Immature natural killer cell (primary cell): ENCODE results near the gene ACBD7. TPM values are rescaled to one million over a fixed set of nuclear protein-coding genes. Genes with fewer than 3 reads are reported as not detected.
A peak's percentile ranks its signal among the peaks of the same experiment; 100 is the strongest.

Experiments used
- DNase-seq, 3 donors: peaks; one replicate each; pipeline ENCODE4 v3.0.0; 2022; ENCODE audit warnings: mixed read lengths in 1 of 3
- H3K27ac Mint-ChIP-seq, 6 donors: one replicate each; pipeline ENCODE4 v1.8.0; 2020; ENCODE audit warnings: mixed read lengths in 6 of 6, mild to moderate bottlenecking in 5 of 6, inconsistent platforms in 4 of 6, moderate library complexity in 3 of 6
- H3K27me3 Mint-ChIP-seq, 3 donors: one replicate each; pipeline ENCODE4 v1.8.0; 2020 to 2021; ENCODE audit warnings: low read depth in 3 of 3, mild to moderate bottlenecking in 3 of 3, mixed read lengths in 3 of 3, moderate library complexity in 3 of 3, inconsistent platforms in 1 of 3
- H3K36me3 Mint-ChIP-seq, 3 donors: one replicate each; pipeline ENCODE4 v1.8.0; 2020; ENCODE audit warnings: mixed read lengths in 3 of 3, inconsistent platforms in 2 of 3, mild to moderate bottlenecking in 2 of 3
- H3K4me1 Mint-ChIP-seq, 2 donors: one replicate each; pipeline ENCODE4 v1.8.0; 2020; ENCODE audit warnings: inconsistent platforms in 2 of 2, mild to moderate bottlenecking in 2 of 2, mixed read lengths in 2 of 2, moderate library complexity in 1 of 2
- H3K4me3 Mint-ChIP-seq, 5 donors: one replicate each; pipeline ENCODE4 v1.8.0; 2020; ENCODE audit warnings: mild to moderate bottlenecking in 5 of 5, mixed read lengths in 5 of 5, inconsistent platforms in 3 of 5, moderate library complexity in 3 of 5
- H3K9me3 Mint-ChIP-seq, 6 donors: one replicate each; pipeline ENCODE4 v1.8.0; 2020; ENCODE audit warnings: mild to moderate bottlenecking in 6 of 6, mixed read lengths in 6 of 6, inconsistent platforms in 4 of 6, moderate library complexity in 3 of 6
- polyA plus RNA-seq, 3 donors: library from polyadenylated mRNA; unstranded; fragments of 300-500 nt; fragmentation: Illumina TruSeq; gene quantifications; one replicate each; pipeline ENCODE4 v1.2.3, GENCODE V29; 2021

Gene ACBD7
- polyA plus RNA-seq = not detected

DNA sequence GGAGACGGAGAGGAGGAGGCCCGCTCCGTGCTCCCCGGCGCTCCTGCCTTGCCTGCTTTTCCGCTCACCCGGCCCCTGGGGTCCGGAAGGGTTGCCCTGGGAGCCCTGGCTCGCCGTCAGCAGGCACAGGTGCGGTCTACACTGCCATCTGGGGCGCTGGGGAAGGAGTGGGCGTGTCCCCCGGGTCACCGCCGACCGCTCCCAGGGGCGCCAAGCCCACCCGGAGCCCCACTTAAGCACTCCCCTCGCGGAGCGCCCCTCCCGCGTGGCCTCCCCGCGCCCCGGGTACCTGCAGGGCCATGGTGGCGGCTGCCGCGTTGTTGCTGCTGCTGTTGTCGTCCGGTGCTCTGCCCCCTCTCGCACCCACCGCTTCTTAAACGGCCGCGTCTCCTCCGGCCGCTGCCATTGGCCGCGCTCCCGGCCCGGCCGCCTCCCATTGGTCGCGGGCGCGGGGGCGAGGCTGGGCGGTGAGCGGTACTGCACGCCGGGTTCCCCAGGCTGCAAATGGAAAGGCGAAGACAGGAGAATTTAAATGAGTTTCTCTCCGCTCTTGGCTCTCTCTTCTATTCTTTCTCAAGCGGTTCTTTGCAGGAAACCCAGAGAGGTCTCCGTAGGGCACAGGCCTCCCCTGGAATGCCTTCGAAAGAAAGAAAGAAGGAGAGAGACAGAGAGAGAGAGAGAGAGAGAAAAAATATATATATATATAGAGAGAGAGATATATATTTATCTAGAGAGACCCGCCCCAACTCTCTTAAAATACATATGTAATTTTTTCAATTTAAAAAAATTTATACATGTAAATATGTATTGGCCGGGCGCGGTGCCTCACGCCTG lies at the start of gene ACBD7:
ACBD7 (minus strand) TSS at position 349 of the 834 bp plus-strand sequence; CDS start at position 301, 48 bp downstream.
- peak within 1 kb of the TSS; percentile 65 to 78 (median 68) for H3K4me3 Mint-ChIP-seq
- no peak within 1 kb of the TSS for H3K27ac Mint-ChIP-seq
- DNase-seq = peak; percentile 80 to 82 (median 80)
- no peaks in the 10 kb centered on the region for H3K4me1 Mint-ChIP-seq
- peaks cover 0 to 2% (median 0%) of the 10 kb centered on the region in 6 donors for H3K9me3 Mint-ChIP-seq
- no peaks in the 10 kb centered on the region for H3K36me3 Mint-ChIP-seq
- H3K27me3 Mint-ChIP-seq = peaks cover 0 to 8% (median 2%) of the 10 kb centered on the region in 3 donors

DNA sequence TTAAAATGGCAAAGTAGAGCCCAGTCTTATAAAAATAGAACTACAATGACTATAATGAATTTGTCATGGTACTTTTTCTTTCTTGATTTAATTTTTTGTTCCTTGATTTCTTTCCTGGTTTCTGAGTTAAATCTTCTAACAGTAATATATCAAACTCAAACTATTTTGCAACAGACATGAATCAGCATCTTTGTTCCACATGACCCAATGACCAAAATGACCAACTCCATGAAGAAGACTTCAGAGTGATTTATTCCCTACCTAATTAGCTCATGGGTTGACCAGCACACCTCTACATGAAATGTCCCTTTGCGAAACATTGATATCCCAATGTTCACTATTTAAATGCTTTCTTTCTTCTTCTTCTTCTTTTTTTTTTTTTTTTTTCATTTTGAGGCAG lies 49.1 kb upstream of the ACBD7 start:
- no peak overlapping the region for H3K27ac Mint-ChIP-seq
- DNase-seq = no peak

DNA sequence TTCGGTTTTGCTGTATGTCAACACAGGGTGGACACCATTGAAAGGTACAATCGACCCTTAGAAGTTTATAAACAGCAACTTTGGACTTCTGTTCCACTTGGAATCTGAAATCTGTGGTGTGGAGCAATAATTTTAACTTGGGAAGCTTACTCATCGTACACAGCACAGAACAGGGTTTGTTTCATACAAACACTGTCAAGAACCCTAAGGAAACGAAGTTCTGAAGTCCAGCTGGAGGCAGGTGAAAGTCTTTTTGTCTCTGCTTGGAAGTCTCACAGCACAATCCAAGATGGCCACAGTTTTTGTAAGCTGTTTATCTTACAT lies 48.4 kb upstream of the ACBD7 start:
- DNase-seq = no peak
- H3K27me3 Mint-ChIP-seq = no peaks in the 10 kb centered on the region
- peaks cover 22 to 43% (median 26%) of the 10 kb centered on the region in 3 donors for H3K36me3 Mint-ChIP-seq
- H3K9me3 Mint-ChIP-seq = no peaks in the 10 kb centered on the region
- no peak overlapping the region for H3K27ac Mint-ChIP-seq
- H3K4me1 Mint-ChIP-seq = peaks cover 12 to 15% of the 10 kb centered on the region in 2 donors
- no peak overlapping the region for H3K4me3 Mint-ChIP-seq

More for the DNA sequence above, 49.1 kb upstream of the ACBD7 start:
- Mint-ChIP-seq H3K36me3 (peaks cover 21 to 42% (median 23%) of the 10 kb centered on the region in 3 donors), H3K27me3 (no peaks in the 10 kb centered on the region), H3K9me3 (no peaks in the 10 kb centered on the region), H3K4me3 (no peak overlapping the region), H3K4me1 (peaks cover 17 to 19% of the 10 kb centered on the region in 2 donors)

DNA sequence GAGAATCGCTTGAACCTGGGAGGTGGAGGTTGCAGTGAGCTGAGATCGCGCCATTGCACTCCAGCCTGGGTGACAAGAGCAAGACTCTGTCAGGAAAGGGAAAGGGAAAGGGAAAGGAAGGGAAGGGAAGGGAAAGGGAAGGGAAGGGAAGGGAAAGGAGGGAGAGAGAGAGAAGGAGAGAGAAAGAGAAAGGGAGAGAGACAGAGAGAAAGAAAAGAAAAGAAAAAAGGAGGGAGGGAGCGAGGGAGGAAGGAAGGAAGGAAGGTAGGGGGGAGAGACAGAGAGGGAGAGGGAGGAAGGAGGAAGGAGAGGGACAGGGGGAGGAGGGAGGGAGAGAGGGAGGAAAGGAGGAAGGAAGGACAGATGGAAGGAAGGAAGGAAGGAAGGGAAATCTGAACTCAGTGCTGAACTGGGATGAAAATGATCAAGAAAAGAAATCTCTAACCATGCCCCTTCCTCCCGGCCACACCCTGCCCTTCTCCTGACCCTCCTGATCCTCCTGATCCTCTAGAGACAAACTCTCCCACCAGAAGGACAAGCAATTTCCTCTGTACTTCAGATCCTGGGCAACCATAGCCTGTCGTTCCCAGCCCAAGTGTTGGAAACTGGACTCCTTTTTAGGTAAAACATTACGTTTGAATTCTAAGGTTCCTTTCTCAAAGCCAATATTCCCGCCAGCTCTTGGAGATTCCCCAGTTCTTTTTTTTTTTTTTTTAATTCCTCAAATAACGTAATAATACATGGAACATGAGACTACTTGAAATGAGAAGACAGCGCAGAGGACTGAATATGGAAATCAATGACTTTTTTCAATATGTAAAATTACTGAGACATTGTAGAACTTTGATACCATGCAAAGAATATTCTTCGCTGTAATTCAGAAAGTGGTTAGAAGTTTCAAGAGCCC lies 47.8 kb upstream of the ACBD7 start:
- H3K27me3 Mint-ChIP-seq = peaks cover 0 to under 1% (median 0%) of the 10 kb centered on the region in 3 donors
- no peak for DNase-seq
- H3K36me3 Mint-ChIP-seq = peaks cover 21 to 44% (median 31%) of the 10 kb centered on the region in 3 donors
- H3K4me1 Mint-ChIP-seq = peaks cover 6 to 8% of the 10 kb centered on the region in 2 donors
- peak overlapping the region in 1 of 6 donors; percentile 31 for H3K27ac Mint-ChIP-seq
- H3K4me3 Mint-ChIP-seq = no peak overlapping the region
- H3K9me3 Mint-ChIP-seq = no peaks in the 10 kb centered on the region

DNA sequence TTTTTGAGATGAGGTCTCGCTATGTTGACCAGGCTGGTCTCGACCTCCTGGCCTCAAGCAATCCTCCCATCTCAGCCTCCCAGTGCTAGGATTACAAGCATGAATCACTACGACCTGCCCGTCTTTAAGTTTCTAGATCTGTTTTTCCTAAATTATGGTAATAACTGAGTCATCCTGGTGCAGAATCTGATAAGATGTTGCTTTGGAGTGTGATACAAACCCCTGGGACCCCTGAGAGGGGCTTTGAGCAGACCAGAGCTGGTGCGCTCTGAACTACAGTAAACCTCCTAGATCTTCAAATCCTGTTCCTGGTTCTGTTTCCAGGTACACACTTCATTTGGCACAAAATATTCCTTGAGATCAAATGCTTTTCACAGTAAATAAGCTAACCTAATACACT lies 42.8 kb upstream of the ACBD7 start:
- peaks cover 28 to 50% (median 48%) of the 10 kb centered on the region in 3 donors for H3K36me3 Mint-ChIP-seq
- H3K4me1 Mint-ChIP-seq = no peaks in the 10 kb centered on the region
- peaks cover 0 to 2% (median 2%) of the 10 kb centered on the region in 3 donors for H3K27me3 Mint-ChIP-seq
- DNase-seq = no peak
- no peak overlapping the region for H3K27ac Mint-ChIP-seq
- H3K4me3 Mint-ChIP-seq = no peak overlapping the region
- H3K9me3 Mint-ChIP-seq = no peaks in the 10 kb centered on the region

DNA sequence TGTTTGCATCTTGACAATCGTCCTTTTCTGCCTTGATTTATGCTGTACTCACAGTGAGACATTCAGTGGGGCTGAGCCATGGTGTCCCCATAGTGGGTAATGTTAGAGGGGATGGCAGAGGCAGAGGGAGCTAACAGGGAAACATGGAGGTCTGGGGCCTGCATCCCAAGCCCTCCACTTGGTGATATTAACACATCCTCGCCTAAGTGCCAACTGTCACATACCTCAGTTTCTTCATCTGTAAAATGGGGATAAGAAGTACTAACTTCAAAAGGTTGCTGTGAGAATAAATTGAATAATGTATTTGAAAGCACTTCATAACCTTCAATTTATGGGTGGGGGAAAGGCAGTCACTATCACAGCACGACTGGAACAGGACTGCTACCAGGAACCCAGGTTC lies 36.3 kb upstream of the ACBD7 start:
- Mint-ChIP-seq H3K36me3 (peaks cover 12 to 34% (median 13%) of the 10 kb centered on the region in 3 donors), H3K27ac (no peak overlapping the region), H3K27me3 (no peaks in the 10 kb centered on the region), H3K9me3 (no peaks in the 10 kb centered on the region), H3K4me1 (no peaks in the 10 kb centered on the region), H3K4me3 (no peak overlapping the region)
- no peak for DNase-seq

DNA sequence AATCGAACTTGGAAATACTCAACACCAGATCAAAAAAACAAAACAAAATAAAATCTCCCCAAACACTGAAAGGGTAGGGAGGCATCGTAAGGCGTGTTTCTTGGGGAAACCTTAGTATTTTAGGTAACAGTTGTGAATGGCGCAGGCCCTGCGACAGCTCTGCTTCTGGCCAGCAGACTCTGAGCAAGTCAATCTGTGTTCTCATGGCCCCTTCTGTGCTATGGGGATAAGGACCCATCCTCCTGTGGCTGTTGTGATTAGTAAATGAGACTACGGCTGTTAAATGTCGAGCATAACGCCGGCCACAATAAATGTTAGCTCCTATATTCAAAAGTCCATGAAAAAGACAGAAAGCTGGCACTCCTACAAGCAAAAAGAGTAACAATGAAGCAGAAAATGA lies 35.6 kb upstream of the ACBD7 start:
- Mint-ChIP-seq H3K9me3 (no peaks in the 10 kb centered on the region), H3K36me3 (peaks cover 18 to 37% (median 19%) of the 10 kb centered on the region in 3 donors), H3K27me3 (no peaks in the 10 kb centered on the region), H3K27ac (peak overlapping the region in 1 of 6 donors; percentile 19), H3K4me3 (no peak overlapping the region), H3K4me1 (no peaks in the 10 kb centered on the region)
- DNase-seq = no peak

DNA sequence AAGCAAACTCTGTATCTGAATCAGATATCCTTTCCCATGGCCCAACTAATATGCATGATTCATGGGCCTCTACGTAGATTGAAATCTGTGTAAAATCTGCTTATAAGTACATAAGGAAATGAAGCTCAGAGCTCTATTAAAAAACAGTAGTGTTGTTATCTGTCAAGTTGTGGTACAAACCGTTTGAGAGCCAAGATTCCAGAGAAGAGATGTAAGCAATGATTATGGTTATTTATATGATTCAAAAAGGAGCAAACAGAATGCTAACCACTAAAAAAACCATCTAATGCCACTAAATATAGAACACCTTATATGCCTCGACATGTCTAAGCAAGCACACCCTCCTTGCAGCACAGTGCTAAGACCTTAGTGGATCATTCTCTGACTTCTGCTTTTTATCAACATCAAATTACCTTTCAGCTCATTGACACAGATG lies 35.2 kb upstream of the ACBD7 start:
- no peak overlapping the region for H3K4me3 Mint-ChIP-seq
- H3K27ac Mint-ChIP-seq = peak overlapping the region in 1 of 6 donors; percentile 19
- no peaks in the 10 kb centered on the region for H3K4me1 Mint-ChIP-seq

DNA sequence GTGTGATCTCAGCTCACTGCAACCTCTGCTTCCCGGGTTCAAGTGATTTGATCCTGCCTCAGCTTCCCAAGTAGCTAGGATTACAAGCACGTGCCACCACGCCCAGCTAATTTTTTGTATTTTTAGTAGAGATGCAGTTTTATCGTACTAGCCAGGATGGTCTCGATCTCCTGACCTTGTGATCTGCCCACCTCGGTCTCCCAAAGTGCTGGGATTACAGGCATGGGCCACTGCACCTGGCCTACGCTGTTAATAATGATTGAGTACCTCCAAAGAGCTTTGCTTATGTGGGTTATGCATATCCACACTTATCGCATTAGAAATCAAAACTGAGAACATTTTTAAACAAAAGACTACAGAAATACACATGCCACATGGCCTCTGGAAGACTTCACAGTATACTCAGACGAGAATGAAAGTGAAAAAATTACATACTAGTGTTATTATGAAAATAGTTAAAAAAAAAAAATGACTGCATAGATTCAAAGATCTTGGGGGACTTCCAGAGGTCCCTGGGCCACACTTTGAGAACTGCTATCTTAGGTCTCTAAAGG lies 34.0 kb upstream of the ACBD7 start:
- H3K27ac Mint-ChIP-seq = peak overlapping the region in 1 of 6 donors; percentile 4
- H3K36me3 Mint-ChIP-seq = peaks cover 13 to 28% (median 14%) of the 10 kb centered on the region in 3 donors
- no peak for DNase-seq
- H3K4me1 Mint-ChIP-seq = no peaks in the 10 kb centered on the region
- H3K27me3 Mint-ChIP-seq = no peaks in the 10 kb centered on the region
- no peaks in the 10 kb centered on the region for H3K9me3 Mint-ChIP-seq
- H3K4me3 Mint-ChIP-seq = no peak overlapping the region

More for the DNA sequence above, 35.2 kb upstream of the ACBD7 start:
- Mint-ChIP-seq H3K36me3 (peaks cover 21 to 37% (median 21%) of the 10 kb centered on the region in 3 donors), H3K9me3 (no peaks in the 10 kb centered on the region), H3K27me3 (no peaks in the 10 kb centered on the region)
- no peak for DNase-seq

DNA sequence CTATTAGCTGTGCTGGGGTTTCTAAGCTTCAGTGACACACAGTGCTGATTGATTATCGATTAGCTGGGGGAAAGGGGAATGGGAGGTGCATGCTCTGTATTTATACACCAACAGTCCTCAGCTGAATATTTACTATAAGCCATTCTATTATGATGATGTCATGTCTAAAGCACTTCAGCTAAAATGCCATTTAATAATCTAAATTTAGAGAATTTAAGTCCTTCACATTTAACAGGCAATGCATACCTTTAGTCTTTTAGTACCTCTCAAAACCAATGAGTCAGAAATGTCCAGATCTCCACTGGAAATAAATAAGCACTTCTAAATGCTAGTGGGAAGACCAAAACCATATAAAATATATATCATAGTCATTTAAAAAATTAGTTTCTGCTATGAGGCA lies 33.1 kb upstream of the ACBD7 start:
- Mint-ChIP-seq H3K4me1 (no peaks in the 10 kb centered on the region), H3K4me3 (no peak overlapping the region), H3K27ac (no peak overlapping the region), H3K27me3 (no peaks in the 10 kb centered on the region), H3K9me3 (no peaks in the 10 kb centered on the region), H3K36me3 (peaks cover 13 to 28% (median 14%) of the 10 kb centered on the region in 3 donors)
- DNase-seq = no peak

DNA sequence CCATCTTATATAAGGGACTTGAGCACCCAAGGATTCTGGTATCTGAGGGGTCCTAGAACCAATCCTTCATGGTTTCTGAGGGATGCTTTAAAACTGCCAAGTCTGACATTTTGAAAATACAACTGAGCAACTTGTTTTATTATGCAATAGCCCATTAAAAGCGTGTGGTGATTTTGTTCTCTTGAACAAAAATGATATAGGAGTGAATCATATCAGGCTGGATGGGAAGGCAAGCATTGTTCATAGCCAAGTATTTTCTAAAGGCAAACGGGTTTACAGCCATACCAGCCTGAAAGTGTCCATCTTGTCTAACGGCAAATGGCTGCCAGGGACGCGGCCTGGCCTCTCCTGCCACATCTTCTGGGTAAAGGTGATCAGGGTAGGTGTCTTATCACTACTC lies 31.9 kb upstream of the ACBD7 start:
- DNase-seq = no peak
- H3K9me3 Mint-ChIP-seq = no peaks in the 10 kb centered on the region
- no peaks in the 10 kb centered on the region for H3K4me1 Mint-ChIP-seq
- H3K27ac Mint-ChIP-seq = no peak overlapping the region
- no peaks in the 10 kb centered on the region for H3K27me3 Mint-ChIP-seq
- H3K36me3 Mint-ChIP-seq = peaks cover 9 to 24% (median 14%) of the 10 kb centered on the region in 3 donors
- no peak overlapping the region for H3K4me3 Mint-ChIP-seq

DNA sequence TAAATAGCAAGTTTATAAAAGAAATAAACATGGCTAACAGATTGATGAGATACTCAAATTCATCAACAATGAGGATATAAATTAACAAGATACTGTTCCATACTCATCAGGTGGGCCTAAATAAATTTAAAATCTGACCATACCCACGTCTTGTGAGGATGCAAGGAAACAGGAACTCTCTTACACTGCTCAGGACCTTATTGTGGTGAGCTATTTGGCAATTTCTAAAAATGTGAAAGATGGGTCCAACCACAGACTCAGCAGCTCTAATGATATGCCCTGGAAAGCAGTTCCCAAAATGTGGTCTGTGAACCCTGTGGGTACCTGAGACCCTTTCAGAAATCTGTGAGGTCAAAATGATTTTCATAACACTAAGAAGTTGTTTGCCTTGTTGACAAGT lies 30.0 kb upstream of the ACBD7 start:
- Mint-ChIP-seq H3K27me3 (no peaks in the 10 kb centered on the region), H3K27ac (no peak overlapping the region), H3K4me3 (no peak overlapping the region)

DNA sequence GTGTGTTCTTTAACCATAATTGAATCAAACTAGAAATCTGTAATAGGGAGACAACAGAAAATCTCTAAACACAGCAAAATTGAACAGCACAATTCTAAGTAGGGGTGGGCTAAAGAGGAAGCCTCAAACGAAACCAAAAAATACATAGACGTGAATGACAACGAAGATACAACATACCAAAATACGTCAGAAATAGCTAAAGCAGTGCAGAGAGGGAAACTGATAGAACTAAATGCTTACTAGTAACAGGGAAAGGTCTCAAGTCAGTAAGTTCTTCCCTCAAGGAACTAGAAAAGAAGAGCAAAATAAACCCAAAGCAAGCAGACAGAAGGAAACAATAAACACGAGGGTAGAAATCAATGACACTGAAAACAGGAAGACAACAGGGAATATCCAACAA lies 27.6 kb upstream of the ACBD7 start:
- no peaks in the 10 kb centered on the region for H3K4me1 Mint-ChIP-seq
- H3K4me3 Mint-ChIP-seq = no peak overlapping the region
- peaks cover 9 to 21% (median 17%) of the 10 kb centered on the region in 3 donors for H3K36me3 Mint-ChIP-seq
- H3K27me3 Mint-ChIP-seq = no peaks in the 10 kb centered on the region
- no peak overlapping the region for H3K27ac Mint-ChIP-seq
- no peaks in the 10 kb centered on the region for H3K9me3 Mint-ChIP-seq
- no peak for DNase-seq

More for the DNA sequence above, 30.0 kb upstream of the ACBD7 start:
- no peak for DNase-seq
- H3K4me1 Mint-ChIP-seq = no peaks in the 10 kb centered on the region
- peaks cover 9 to 16% (median 11%) of the 10 kb centered on the region in 3 donors for H3K36me3 Mint-ChIP-seq
- H3K9me3 Mint-ChIP-seq = no peaks in the 10 kb centered on the region
